Stimulated activated CD8-positive, alpha-beta memory T cell treated with anti-CD3 and anti-CD28 coated beads, Interleukin-4, amount 100 ng/mL, for 4 hours (primary cell): ENCODE results near the gene EXOC7.

Experiments
- DNase-seq, 2 donors: peaks; one replicate each; pipeline ENCODE4 v3.0.0-alpha.2; 2020; ENCODE audit warnings: low read depth in 2 of 2, low spot score in 1 of 2

The EXOC7 gene

GRCh38 chr17:76120658-76121008 lies 17.0 kb upstream of the EXOC7 start:
- no peak for DNase-seq

- DNase-seq, result no peak
Measured at GRCh38 chr17:76119409-76120371, 16.1 kb upstream of the EXOC7 start.

DNA sequence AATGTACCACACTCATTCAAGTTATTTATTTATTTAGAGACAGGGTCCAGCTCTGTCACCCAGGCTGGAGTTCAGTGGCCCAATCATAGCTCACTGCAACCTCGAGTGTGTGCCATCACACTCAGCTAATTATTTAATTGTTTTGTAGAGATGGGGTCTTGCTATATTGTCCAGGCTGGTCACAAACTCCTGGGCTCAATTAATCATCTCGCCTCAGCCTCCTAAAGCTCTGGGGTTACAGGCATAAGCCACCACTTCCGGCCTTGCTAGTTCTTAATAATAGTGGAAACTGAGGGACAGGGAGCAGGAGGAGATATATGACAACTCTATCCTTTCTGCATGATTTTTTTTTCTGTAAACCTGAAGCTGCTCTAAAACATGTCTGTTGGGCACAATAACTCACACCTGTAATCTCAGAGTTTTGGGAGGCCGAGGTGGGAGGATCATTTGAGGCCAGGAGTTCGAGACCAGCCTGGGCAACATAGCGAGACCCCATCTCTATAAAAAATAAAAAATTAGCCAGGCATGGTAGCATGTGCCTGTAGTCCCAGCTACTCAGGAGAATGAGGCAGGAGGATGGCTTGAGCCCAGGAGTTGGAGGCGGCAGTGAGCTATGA lies 11.7 kb upstream of the EXOC7 start:
- DNase-seq, result no peak

- DNase-seq, result no peak
Measured at GRCh38 chr17:76111956-76112355, 8.4 kb upstream of the EXOC7 start.

GRCh38 chr17:76107509-76107908 lies 3.9 kb upstream of the EXOC7 start:
- no peak for DNase-seq

- DNase-seq, result no peak
Measured at GRCh38 chr17:76106703-76107102, 3.1 kb upstream of the EXOC7 start.

- no peak for DNase-seq
Measured at GRCh38 chr17:76104896-76105231, 1.3 kb upstream of the EXOC7 start.

DNA sequence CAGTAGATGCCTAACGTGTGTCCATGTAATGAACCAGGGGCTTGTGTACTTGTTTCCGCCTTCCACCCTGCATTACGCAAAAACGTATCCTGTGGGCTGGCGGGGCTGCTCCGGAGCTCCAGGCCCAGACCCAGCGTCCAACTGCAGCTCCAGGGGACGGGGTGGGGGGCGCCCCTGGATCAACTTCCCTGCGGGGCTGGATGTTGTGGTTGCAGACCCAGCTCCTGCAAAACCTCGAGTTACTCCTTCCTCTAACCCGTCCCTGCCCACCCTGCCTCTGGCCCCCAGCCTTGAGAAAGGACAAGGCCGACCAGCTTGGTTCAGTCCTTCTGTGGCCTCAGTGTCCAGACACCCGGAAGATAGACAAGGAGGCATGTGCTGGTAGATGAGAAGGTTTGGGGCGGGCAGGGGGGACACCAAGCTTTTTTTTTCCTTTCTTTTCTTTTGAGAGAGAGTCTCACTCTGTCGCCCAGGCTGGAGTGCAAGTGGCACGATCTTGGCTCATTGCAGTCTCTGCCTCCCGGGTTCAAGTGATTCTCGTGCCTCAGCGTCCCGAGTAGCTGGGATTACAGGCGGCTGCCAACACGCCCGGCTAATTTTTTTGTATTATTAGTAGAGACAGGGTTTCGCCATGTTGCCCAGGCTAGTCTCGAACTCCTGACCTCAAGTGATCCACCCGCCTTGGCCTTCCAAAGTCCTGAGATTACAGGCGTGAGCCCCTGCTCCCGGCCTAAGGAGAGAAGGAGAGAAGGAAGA lies 731 bp upstream of the EXOC7 start:
- no peak for DNase-seq

DNA sequence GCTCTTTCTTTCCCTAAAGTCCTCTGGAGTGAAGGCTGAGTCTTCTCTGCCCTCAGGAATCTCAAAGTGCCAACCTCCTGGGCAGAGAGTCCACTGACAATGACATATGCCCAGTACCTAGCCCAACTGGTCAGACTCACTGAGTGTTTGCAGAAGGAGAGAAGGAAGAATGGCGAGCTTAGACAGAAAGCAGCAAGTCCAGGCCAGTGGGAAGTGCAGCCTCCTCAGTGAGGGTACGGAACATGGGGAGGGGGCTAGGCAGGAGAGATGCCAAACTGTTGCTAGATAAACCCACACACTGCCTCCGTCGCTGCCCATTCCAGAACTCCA lies 678 bp downstream of the EXOC7 start:
- DNase-seq, result no peak

DNA sequence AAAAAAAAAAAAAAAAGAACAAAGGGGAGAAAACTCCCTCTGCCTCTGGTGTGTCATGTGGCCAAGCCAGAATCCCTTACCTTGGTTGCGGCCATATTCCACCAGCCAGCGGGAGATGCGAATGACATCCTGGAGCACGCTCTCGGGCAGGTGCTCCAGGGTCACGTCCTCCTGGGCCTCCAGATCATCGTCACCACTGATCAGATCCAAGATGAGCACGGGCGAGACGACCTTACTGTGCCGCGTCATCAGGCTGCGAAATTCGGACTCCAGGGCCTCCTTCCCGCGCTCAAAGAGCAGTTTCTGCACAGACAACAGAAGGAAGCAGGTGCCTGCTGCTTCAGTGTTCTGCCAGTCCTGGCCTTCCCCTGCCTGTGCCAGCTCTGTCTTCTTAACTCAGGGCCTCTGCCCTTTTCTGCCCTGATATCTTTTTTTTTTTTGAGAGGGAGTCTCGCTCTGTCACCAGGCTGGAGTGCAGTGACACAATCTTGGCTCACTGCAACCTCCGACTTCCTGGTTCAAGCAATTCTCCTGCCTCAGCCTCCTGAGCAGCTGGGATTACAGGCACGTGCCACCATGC lies 5.8 kb downstream of the EXOC7 start:
- DNase-seq, result no peak

DNA sequence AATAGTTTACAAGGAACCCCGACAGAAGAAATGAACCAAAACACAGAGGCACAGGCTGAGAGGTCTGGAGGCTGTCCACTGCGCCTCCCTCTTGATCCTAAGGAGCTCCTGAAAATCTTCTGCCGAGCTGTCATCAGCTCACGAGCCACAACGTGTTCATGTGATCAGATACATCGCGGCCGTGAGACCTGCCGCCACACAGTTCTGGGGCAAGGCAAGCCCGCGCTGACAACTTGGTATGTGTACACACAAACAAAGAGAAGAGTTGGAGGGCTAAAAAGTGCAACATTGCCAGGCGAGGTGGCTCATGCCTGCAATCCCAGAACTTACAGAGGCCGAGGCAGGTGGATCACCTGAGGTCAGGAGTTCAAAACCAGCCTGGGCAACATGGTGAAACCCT lies 7.6 kb downstream of the EXOC7 start:
- DNase-seq, result no peak

DNA sequence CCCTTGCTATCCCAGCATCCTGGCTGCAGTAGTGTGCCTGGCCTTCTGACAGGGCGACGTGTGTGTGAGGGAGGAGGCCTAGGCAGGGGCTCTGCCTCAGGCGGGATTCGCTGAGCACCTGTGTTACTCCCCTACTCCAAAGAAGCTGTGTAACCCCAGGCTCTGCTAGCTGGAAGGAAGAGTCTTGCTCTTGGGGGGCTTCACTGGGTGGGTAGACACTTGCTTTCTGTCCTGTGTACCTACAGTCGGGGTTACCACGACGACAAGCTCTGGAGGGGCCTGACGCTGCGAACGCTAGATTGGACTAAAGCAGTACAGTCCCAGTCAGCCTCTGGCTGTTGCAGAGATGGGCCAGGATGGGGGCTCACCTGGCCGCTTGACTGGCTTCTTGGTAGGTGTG lies 9.5 kb downstream of the EXOC7 start:
- DNase-seq, result no peak

DNA sequence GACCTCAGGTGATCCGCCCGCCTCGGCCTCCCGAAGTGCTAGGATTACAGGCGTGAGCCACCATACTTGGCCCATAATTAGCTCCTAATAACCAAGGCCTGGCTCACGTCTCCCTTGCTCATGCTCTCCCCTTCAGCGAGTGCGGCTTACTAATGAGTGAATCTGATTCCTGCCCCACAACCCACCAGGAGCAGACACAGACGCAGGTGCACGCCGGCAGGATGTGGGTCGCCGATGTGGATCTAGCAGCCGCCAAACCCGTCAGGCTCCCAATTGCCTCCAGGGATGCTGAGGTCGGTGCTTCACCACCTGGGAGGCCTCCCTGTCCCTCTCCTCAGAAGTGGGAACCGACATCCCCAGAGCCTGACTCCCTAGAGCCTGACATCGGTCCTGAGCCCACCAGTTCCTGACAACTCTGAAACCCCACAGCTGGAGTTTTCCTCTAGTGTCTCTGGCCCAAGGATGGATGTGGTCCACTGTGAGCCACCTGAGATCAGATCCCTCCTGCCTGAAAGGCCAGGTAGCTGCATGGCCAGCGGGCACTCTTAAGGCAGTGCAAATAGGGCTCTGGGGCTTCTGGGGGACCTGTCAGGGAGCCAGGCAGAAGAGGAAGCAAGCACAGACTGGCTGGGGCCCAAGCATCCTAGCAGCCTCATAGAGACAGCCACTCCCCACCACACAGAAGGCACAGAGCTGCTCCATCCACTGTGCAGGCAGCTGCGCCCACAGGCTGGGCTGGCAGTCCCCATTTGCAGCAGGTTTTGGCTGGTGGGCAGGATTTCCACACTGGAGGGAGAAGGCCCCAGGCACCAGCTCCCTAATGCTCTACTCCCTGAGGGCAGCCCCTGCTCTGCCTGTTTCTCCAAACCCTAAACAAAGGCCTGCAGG lies 10.8 kb downstream of the EXOC7 start:
- no peak for DNase-seq

DNA sequence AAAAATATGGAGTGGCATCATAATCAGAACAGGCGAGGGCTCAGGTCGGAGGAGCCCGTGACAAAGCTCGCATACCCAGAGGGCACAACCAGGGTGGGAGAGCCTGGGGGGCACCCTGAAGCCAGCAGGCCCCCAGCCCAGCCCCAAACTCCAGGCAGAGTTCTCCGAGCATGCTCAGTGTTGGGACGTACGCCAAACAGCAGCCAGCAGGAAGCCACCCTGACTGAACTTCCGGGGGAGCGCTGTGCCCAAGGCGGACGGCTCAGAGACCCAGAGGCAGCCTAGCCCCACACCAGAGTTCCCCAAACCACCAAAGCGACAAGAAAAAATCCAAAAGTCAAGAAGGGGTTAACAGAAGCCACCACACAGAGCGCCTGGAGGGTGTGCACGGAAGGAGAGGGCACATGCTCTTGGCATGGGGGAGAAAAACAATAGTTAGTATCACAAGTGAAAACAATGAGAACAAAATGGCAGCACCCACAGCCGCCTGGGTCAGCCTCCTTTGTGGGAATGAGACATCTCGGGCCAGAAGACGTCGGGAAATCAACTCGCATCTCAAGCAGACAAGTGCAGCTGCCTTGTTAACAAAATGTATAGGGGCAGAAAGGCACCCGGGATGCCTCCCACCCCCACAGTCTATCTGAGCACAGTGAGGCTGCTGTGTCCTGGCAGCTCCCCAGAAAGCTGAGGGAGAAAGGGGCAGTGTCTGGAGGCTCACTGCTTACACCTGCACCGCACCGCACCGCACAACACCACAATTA lies 11.9 kb downstream of the EXOC7 start:
- DNase-seq, result no peak

GRCh38 chr17:76090517-76091129 lies 13.0 kb downstream of the EXOC7 start:
- no peak for DNase-seq

- no peak for DNase-seq
Measured at GRCh38 chr17:76089680-76090516, 13.7 kb downstream of the EXOC7 start.

DNA sequence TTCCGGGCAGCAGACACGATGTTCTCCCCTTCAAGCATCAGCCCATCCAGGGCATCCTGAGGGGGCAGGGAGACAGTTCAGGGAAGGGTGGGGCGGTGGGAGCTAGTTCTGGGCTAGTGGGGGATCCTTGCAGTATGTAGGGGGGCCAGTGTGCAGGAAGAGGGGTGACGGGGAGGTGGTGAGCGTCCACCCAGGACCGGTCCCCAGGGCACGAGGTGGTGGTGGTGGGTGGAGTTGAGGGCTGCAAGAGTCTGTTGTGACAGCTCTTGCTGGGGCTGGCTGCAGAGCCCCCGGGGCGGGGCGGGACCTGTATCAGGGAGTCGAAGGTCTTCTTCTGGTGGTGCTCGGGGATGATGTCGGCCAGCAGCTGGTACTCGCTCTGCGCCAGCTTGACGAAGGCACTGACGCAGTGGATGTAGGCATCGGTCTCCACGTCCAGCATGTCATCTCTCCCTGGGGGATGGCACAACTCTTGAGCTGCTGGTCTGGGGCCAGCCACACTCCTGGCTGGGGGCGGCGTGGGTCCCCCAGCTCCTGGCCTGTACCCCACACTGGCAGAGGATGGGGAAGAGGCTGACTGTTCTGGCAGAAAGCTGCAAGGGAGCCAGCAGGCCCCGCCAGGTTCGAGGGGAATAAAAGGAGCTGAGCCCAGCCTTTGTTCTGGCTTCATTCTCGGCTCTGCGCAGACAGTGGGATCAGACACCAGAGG lies 14.6 kb downstream of the EXOC7 start:
- no peak for DNase-seq
